IPS-18c (cell line): ENCODE measurements around the gene CEP170B.

Source experiments
- H3K4me3 ChIP-seq: 2 replicates; pipeline ENCODE4 v1.7.0; 2013; ENCODE audit warnings: low read depth, mild to moderate bottlenecking, low read length, moderate library complexity; ENCODE audit not compliant: insufficient read depth
- H3K9me3 ChIP-seq: one replicate; pipeline ENCODE4 v1.6.1; 2013; ENCODE audit warnings: mild to moderate bottlenecking, low read length, moderate library complexity; ENCODE audit not compliant: control insufficient read depth, insufficient read depth

CEP170B gene

GRCh38 chr14:104872469-104873341 is 7.6 kb downstream of the CEP170B start:
- H3K9me3 ChIP-seq, result no peaks in the 10 kb centered on the region
- no peak overlapping the region; the same call in 1 of the 2 replicates for H3K4me3 ChIP-seq

- Histone ChIP-seq H3K9me3 (no peaks in the 10 kb centered on the region), H3K4me3 (no peak overlapping the region)
Observed at GRCh38 chr14:104873380-104874055, 8.4 kb downstream of the CEP170B start.

- no peak overlapping the region for H3K4me3 ChIP-seq
Observed at GRCh38 chr14:104874110-104874531, 9.1 kb downstream of the CEP170B start.

GRCh38 chr14:104874571-104875411 is 9.7 kb downstream of the CEP170B start:
- no peak overlapping the region for H3K4me3 ChIP-seq

More at GRCh38 chr14:104874110-104874531, 9.1 kb downstream of the CEP170B start:
- no peaks in the 10 kb centered on the region for H3K9me3 ChIP-seq

DNA sequence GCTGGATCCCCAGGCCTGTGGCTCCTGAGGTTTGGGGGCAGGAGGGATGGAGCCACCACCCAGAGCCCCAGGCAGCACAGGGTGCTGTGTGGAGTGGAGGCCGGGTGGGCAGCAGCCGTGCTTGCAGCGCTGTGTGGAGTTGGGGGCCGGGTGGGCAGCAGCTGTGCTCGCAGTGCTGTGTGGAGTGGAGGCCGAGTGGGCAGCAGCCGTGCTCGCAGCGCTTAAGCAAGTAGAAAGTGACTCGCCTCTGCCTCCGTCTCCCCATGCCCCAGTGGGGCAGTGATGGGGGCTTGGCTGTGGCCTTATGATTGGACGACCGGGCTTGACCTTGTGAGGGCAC is 10.3 kb downstream of the CEP170B start:
- no peak overlapping the region for H3K4me3 ChIP-seq
- no peaks in the 10 kb centered on the region for H3K9me3 ChIP-seq

More at GRCh38 chr14:104874571-104875411, 9.7 kb downstream of the CEP170B start:
- no peaks in the 10 kb centered on the region for H3K9me3 ChIP-seq

- H3K9me3 ChIP-seq, result no peaks in the 10 kb centered on the region
- no peak overlapping the region for H3K4me3 ChIP-seq
Observed at GRCh38 chr14:104875811-104876210, 10.7 kb downstream of the CEP170B start.

DNA sequence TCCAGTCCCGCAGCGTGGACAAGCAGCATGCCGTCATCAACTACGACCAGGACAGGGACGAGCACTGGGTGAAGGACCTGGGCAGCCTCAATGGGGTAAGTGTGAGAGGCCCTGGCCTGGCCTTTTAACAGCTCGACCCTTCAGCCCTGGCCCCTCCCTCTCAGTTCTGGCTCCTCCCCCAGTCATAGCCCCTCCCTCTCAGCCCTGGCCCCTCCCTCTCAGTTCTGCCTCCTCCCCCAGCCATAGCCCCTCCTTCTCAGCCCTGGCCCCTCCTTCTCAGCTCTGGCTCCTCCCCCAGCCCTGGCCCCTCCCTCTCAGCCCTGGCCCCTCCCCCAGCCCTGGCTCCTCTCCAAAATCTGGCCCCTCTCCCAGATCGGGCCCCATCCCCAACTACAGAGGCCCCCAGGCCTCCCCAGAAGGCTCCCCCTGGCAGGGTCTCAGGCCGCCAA is 11.2 kb downstream of the CEP170B start:
- Histone ChIP-seq H3K9me3 (no peaks in the 10 kb centered on the region), H3K4me3 (no peak overlapping the region)

DNA sequence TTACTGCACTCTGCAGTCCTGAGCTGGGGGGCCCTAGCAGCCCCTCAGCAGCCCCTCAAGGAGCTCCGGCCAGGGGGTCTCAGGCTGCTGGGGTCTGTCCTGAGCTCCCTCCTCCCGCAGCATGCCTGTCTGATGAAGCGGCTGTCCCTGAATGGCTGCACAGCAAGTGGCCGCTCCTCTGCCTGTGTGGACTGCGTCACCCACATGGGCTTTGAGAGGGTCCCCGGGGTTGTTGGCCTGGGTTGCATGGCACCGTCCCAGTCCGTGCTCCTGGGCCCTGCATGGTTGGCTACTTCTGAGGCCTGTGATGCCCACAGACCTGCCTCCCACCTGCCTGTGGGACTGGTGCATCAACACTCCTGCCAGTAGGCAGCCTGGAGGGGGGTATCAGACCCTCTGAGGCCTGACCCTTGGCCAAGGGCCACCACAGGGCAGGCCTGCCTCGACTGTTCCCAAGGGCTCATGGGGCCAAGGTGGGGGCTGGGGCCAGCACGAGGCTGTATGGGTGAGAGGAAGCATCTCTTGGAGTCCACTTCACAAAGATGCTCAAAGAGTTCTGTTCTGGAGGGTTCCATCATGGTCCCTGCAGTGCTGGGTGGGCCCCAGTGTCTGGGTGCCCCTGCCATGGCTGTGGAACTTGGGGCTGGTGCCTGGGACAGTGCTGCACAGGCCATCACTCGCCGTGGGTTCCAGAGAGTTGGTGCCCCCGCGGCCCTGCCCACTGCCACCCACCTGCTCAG is 12.2 kb downstream of the CEP170B start:
- no peaks in the 10 kb centered on the region for H3K9me3 ChIP-seq
- H3K4me3 ChIP-seq, result no peak overlapping the region

DNA sequence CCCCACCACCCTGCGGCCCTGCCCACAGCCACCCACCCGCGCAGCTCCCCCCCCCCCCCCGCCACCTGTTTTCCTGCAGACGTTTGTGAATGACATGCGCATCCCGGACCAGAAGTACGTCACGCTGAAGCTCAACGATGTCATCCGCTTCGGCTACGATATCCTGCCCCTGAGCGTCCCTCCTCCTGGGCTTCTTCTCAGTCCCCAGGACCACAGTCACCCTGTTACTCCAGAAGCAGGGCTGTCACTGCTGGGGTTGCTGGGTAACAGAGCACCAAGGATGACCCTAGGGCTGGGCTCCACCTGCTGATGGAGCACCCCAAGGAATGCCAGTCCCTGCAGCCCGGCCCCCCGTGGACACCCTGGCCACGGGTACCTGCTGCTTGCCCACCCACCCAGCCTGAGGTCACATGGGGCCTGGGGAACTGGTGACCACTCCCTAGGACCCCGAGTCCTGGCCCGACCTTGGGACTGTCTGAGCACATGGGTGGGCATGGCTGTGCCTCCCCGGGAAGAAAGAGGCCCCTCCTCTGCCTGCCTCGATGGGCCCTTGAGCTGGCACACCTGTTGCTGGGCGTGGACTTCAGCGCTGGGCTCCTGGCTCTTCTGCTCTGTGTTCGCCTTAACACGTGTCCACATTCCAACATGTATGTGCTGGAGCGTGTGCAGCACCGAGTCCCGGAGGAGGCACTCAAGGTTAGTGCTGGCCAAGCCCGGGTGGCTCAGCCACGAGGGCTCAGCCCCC is 12.9 kb downstream of the CEP170B start:
- no peak overlapping the region for H3K4me3 ChIP-seq

DNA sequence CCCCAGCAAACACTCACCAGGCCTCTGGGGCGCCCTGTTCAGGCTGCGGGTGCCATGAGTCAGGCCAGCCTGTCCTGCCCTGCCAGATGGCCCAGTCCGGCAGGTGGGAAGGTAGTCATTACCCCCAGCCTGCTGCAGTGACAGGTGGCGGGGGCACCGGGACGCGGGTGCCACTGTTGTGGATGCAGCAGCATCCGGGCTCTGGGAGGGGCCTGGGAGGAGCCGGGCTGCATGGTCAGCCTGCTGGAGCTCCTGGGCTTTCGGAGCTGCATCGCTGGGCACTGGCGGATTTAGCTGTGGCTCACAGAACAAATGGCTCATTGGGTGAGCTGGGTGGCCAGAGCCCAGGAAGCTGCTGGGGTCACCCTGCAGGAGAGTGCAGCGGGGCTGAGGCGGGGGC is 13.5 kb downstream of the CEP170B start:
- Histone ChIP-seq H3K9me3 (no peaks in the 10 kb centered on the region), H3K4me3 (no peak overlapping the region)

More for the DNA sequence above, 12.9 kb downstream of the CEP170B start:
- H3K9me3 ChIP-seq, result no peaks in the 10 kb centered on the region

- Histone ChIP-seq H3K9me3 (no peaks in the 10 kb centered on the region), H3K4me3 (no peak overlapping the region)
Observed at GRCh38 chr14:104879201-104879982, 14.3 kb downstream of the CEP170B start.

DNA sequence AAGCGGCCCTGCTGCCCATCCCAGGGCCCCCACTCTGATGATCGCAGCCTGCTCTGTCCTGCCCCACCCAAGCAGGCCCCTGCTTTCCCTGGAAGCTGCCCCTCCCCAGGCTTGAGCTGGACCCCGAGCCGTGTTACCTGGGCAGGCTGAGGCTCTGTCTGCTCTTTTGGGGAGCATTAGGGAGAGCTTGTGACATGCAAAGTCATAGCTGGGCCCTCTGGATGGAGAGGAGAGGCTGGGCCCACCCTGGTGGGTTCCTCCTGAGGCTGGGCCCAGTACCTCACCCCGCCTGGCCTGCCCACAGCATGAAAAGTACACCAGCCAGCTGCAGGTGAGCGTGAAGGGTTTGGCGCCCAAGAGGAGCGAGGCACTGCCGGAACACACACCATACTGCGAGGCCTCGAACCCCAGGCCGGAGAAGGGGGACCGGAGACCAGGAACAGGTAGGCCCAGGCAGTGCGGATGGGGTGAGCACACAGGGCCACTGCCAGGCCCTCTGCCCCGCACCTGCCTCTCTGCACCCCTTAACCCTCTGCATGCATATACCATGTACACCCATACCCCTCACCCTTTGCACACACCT is 15.0 kb downstream of the CEP170B start:
- Histone ChIP-seq H3K4me3 (no peak overlapping the region), H3K9me3 (no peaks in the 10 kb centered on the region)

DNA sequence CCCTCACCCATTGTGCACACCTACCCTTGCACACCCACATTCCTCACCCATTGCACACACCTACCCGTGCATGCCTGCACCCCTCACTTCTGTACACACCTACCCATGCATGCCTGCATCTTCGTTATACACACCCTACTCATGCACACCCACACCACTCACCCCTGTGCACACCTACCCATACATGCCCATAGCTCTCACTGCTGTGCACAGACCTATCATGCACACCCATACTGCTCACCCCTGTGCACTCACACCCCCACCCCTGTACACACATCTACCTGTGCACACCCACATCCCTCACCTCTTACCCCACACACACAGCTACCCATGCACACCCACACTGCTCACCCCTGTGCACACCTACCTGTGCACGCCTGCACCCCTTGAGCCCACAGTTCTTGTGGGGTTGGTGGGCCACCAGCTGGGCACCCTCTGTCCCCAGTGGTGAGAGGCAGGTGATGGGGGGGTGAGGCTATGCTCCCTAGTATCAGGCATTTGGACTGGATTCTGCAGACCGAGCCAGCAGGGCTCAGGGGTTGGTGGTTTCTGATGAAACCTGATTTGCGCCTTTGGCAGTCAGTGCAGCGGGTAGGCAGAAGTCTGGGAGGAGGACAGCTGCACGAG is 15.6 kb downstream of the CEP170B start:
- Histone ChIP-seq H3K4me3 (no peak overlapping the region), H3K9me3 (no peaks in the 10 kb centered on the region)

- no peaks in the 10 kb centered on the region for H3K9me3 ChIP-seq
Observed at GRCh38 chr14:104881369-104881979, 16.4 kb downstream of the CEP170B start.

More at GRCh38 chr14:104881369-104881979, 16.4 kb downstream of the CEP170B start:
- no peak overlapping the region for H3K4me3 ChIP-seq
